Measurements from ENCODE around the gene TREM2. TPM values are rescaled to one million over a fixed set of nuclear protein-coding genes. Genes with fewer than 3 reads are reported as not detected.
"Not testable (repeated sequence)": the region's sequence is repeated elsewhere in the genome, so short reads cannot be mapped to it uniquely, and the experiment has no call there.

TREM2 gene
- total RNA-seq, 4 donors from 2014 or later, result 1.0 TPM; not detected in 3

DNA sequence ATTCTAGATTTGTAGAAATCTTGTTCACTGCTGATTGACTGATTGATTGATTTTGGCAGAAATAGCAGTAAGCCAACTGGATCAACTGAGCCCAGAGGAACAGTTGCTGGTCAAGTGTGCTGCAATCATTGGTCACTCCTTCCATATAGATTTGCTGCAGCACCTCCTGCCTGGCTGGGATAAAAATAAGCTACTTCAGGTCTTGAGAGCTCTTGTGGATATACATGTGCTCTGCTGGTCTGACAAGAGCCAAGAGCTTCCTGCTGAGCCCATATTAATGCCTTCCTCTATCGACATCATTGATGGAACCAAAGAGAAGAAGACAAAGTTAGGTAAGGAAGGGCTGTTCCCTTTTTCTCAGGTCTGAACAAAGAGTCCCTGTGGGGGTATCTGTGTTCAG, 40.0 kb downstream of the TREM2 start:
- intact Hi-C loops (cut with DNase I; ENCODE audit: low total_unique reads), result no loop called here
- H3K4me3 ChIP-seq, result no peak overlapping the region

DNA sequence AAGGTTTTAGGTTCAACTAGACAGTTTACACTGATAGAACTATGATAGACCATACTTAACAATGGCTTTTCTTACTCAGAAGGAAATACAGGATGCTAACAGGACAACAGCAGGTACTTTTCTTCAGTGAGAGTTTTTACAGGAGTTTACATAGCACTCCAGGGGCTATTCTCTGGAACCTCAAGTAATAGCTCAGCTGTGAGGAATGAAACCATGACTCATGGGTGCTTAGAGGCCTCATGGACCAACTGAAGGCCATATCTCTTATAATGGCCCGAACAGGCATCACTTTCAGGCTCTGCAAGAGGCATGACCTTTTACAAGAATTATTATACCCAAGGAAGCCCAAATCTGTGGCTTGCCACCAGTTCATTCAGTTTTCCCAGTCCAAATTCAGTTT, 40.5 kb downstream of the TREM2 start:
- no peaks in the 10 kb centered on the region for H3K36me3 ChIP-seq
- no peak overlapping the region for H3K4me3 ChIP-seq
- H3K27ac ChIP-seq, result no peak overlapping the region
- no peak for TF ChIP-seq POLR2A (IDR thresholded peaks at IDR 0.05)
- TF ChIP-seq, protein P1, sequence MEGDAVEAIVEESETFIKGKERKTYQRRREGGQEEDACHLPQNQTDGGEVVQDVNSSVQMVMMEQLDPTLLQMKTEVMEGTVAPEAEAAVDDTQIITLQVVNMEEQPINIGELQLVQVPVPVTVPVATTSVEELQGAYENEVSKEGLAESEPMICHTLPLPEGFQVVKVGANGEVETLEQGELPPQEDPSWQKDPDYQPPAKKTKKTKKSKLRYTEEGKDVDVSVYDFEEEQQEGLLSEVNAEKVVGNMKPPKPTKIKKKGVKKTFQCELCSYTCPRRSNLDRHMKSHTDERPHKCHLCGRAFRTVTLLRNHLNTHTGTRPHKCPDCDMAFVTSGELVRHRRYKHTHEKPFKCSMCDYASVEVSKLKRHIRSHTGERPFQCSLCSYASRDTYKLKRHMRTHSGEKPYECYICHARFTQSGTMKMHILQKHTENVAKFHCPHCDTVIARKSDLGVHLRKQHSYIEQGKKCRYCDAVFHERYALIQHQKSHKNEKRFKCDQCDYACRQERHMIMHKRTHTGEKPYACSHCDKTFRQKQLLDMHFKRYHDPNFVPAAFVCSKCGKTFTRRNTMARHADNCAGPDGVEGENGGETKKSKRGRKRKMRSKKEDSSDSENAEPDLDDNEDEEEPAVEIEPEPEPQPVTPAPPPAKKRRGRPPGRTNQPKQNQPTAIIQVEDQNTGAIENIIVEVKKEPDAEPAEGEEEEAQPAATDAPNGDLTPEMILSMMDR (IDR thresholded peaks at IDR 0.05), result no peak
- no peaks in the 10 kb centered on the region for H3K9me3 ChIP-seq
- H3K4me1 ChIP-seq, result no peaks in the 10 kb centered on the region
- no peak for DNase-seq
- no peaks in the 10 kb centered on the region for H3K27me3 ChIP-seq
- intact Hi-C loops (cut with DNase I; ENCODE audit: low total_unique reads), result no loop called here

More for the DNA sequence above, 40.0 kb downstream of the TREM2 start:
- H3K36me3 ChIP-seq, result no peaks in the 10 kb centered on the region
- no peaks in the 10 kb centered on the region for H3K9me3 ChIP-seq
- no peak overlapping the region for H3K27ac ChIP-seq
- DNase-seq, result no peak
- no peak for TF ChIP-seq POLR2A (IDR thresholded peaks at IDR 0.05)
- TF ChIP-seq, protein P1 (IDR thresholded peaks at IDR 0.05), result no peak
- H3K27me3 ChIP-seq, result no peaks in the 10 kb centered on the region
- no peaks in the 10 kb centered on the region for H3K4me1 ChIP-seq

DNA sequence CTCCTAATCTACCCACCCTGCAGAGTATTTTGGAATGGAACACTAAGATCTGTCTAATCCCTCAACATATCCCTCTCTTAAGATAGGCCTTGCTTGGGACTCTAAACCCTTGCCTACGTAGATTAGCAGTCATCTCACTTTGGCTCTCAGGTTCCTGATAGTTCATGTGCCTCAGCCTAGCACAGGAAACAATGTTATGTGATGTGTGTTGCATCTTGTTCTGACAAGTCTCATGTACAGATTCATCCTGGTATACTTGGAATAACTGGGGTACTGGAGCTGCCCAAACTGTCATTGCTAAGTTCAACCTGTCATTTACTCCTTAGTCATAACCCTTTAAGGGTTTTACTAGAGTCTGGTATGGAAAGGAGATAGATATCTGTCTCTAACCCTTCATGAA, 42.9 kb downstream of the TREM2 start:
- no peak for TF ChIP-seq POLR2A (IDR thresholded peaks at IDR 0.05)
- TF ChIP-seq, protein P1 (IDR thresholded peaks at IDR 0.05), result no peak
- intact Hi-C loops (cut with DNase I; ENCODE audit: low total_unique reads), result no loop called here

DNA sequence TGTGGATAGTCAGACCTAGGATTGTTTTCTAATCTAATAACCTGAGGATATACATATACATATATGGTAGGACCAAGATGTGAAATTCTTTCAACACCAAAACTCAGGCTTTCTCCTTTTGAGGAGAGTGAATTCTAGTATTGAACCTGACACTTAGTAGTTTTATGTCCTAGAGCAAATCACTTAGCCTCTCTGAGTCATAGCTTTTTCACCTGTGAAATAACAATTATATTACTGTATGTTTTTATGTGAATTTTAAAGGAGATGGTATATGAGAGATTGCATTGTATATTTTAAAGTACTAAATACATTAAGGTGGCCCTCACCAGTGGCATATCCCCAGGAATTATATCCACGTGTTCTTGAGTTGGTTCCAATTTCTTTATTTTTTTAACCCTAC, 43.4 kb downstream of the TREM2 start:
- no peak for TF ChIP-seq POLR2A (IDR thresholded peaks at IDR 0.05)
- Histone ChIP-seq H3K36me3 (no peaks in the 10 kb centered on the region), H3K4me3 (no peak overlapping the region), H3K4me1 (no peaks in the 10 kb centered on the region), H3K27ac (no peak overlapping the region), H3K9me3 (no peaks in the 10 kb centered on the region), H3K27me3 (no peaks in the 10 kb centered on the region)
- no peak for DNase-seq
- intact Hi-C loops (cut with DNase I; ENCODE audit: low total_unique reads), result no loop called here

More for the DNA sequence above, 42.9 kb downstream of the TREM2 start:
- H3K4me1 ChIP-seq, result no peaks in the 10 kb centered on the region
- H3K4me3 ChIP-seq, result no peak overlapping the region
- no peaks in the 10 kb centered on the region for H3K36me3 ChIP-seq
- DNase-seq, result no peak
- H3K9me3 ChIP-seq, result no peaks in the 10 kb centered on the region
- no peaks in the 10 kb centered on the region for H3K27me3 ChIP-seq
- H3K27ac ChIP-seq, result no peak overlapping the region

DNA sequence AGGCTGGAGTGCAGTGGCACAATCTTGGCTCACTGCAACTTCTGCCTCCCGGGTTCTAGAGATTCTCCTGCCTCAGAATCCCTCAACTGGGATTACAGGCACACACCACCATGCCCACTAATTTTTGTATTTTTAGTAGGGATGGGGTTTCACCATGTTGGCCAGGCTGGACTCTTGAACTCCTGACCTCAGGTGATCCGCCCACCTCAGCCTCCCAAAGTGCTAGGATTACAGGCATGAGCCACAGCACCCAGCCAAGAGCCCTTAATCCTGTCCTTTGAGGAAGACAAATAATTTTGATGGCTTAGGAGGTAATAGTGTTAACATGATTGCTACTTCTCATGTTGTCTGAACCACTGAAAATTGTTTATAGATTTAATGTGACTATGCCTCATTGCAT, 47.9 kb downstream of the TREM2 start:
- DNase-seq; H3K4me3 ChIP-seq; H3K27ac ChIP-seq; H3K27me3 ChIP-seq; H3K36me3 ChIP-seq; H3K9me3 ChIP-seq; H3K4me1 ChIP-seq; intact Hi-C loops (cut with DNase I; ENCODE audit: low total_unique reads): not testable (repeated sequence)

DNA sequence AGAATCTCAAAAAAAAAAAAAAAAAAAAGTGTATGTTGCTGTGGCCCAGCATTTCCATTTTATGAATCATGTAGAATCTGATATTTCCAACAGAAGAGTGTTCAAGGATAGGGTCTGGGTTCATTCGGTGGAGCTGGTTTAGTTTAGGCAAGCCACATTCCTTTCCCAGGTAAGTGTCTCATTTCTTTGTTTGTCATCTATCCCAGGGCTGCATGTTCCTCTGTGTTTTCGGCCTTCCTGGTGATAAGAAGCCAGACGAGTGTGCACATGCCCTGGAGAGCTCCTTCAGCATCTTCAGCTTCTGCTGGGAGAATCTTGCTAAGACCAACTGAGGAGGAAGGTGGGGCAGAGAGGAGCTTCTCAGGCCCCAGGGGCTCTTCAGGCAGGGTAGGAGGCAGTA, 51.9 kb downstream of the TREM2 start:
- H3K27me3 ChIP-seq, result no peaks in the 10 kb centered on the region
- H3K27ac ChIP-seq, result no peak overlapping the region
- TF ChIP-seq, protein P1 (IDR thresholded peaks at IDR 0.05), result no peak
- no peak for TF ChIP-seq POLR2A (IDR thresholded peaks at IDR 0.05)
- DNase-seq, result no peak
- H3K36me3 ChIP-seq, result no peaks in the 10 kb centered on the region
- no peak overlapping the region for H3K4me3 ChIP-seq
- H3K9me3 ChIP-seq, result no peaks in the 10 kb centered on the region
- H3K4me1 ChIP-seq, result no peaks in the 10 kb centered on the region
- intact Hi-C loops (cut with DNase I; ENCODE audit: low total_unique reads), result no loop called here

Other genes with a start within 250 kb of the TREM2 start
- gene UNC5CL, start 123.9 kb downstream of the TREM2 start, total RNA-seq, result 1 to 10 TPM in 2 of 4 donors, under 1 TPM in 1, not detected in 1; 0.26 to 1.4 (median 1.2) TPM
- gene TSPO2, start 120.6 kb downstream of the TREM2 start, total RNA-seq, result not detected
- gene APOBEC2, start 109.9 kb downstream of the TREM2 start, total RNA-seq, result not detected
- 10 to 100 TPM in 3 of 4 donors, 1 to 10 TPM in 1; 7.4 to 21.9 (median 18.2) TPM for gene OARD1, start 90.8 kb downstream of the TREM2 start, total RNA-seq
- 10 to 100 TPM; 10.9 to 43.6 (median 18.4) TPM for gene NFYA, start 90.1 kb downstream of the TREM2 start, total RNA-seq
- gene TREML1, start 8.8 kb downstream of the TREM2 start, total RNA-seq, result 1 to 10 TPM in 1 of 4 donors, not detected in 3; 8.2 TPM
- gene TREML2, start 38.0 kb upstream of the TREM2 start, total RNA-seq, result under 1 TPM in 1 of 4 donors, not detected in 3; 0.12 TPM
- not detected for gene TREML4, start 65.2 kb upstream of the TREM2 start, total RNA-seq
- gene TREM1, start 123.6 kb upstream of the TREM2 start, total RNA-seq, result 10 to 100 TPM in 1 of 4 donors, 1 to 10 TPM in 1, under 1 TPM in 2; 0.26 to 30.6 (median 1.1) TPM
- not detected for gene NCR2, start 172.5 kb upstream of the TREM2 start, total RNA-seq